ENCODE measurements around the gene SLC6A17.

The SLC6A17 gene

DNA sequence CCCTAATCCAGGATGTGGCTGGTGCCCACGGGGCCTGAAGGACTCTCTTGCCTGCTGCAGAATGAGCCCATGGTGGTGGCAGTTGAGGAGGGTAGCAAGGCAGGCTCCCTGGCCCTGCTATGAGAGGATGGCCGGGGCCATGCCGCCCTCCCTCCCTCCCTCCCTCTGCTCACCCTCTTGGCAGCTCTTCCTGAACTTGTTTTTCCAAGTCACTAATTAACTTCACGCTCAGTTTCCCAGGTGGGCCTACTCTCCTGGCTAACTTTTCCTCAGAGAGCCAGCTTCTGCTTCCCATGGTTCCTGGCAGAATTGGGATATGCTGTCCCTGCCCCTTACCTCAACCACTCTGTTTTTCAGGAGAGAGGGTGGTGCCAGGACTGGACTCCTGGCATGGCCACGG is 70.0 kb downstream of the SLC6A17 start:
- H4K20me1 ChIP-seq (ENCODE audit: insufficient read depth, low read length, poor library complexity, severe bottlenecking), result no peaks in the 10 kb centered on the region
- H3K4me2 ChIP-seq (ENCODE audit: low read depth, low read length, poor library complexity, severe bottlenecking), result no peak overlapping the region
- H3K79me2 ChIP-seq (ENCODE audit: insufficient read depth, low read length), result no peaks in the 10 kb centered on the region
- no peak overlapping the region for H3K4me3 ChIP-seq (ENCODE audit: low read length, poor library complexity, severe bottlenecking)
- H3K9ac ChIP-seq (ENCODE audit: low read depth, low read length, poor library complexity, severe bottlenecking), result no peak overlapping the region
- H3K4me1 ChIP-seq (ENCODE audit: insufficient read depth, low read length, poor library complexity, severe bottlenecking), result no peaks in the 10 kb centered on the region
- TF ChIP-seq, protein P1, sequence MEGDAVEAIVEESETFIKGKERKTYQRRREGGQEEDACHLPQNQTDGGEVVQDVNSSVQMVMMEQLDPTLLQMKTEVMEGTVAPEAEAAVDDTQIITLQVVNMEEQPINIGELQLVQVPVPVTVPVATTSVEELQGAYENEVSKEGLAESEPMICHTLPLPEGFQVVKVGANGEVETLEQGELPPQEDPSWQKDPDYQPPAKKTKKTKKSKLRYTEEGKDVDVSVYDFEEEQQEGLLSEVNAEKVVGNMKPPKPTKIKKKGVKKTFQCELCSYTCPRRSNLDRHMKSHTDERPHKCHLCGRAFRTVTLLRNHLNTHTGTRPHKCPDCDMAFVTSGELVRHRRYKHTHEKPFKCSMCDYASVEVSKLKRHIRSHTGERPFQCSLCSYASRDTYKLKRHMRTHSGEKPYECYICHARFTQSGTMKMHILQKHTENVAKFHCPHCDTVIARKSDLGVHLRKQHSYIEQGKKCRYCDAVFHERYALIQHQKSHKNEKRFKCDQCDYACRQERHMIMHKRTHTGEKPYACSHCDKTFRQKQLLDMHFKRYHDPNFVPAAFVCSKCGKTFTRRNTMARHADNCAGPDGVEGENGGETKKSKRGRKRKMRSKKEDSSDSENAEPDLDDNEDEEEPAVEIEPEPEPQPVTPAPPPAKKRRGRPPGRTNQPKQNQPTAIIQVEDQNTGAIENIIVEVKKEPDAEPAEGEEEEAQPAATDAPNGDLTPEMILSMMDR (conservative IDR thresholded peaks at IDR 0.05; ENCODE audit: low read length), result no peak
- no peak for TF ChIP-seq EZH2phosphoT487 (IDR thresholded peaks at IDR 0.05; ENCODE audit: borderline replicate concordance)
- H3K27me3 ChIP-seq (ENCODE audit: insufficient read depth, low read length, poor library complexity, severe bottlenecking), result no peaks in the 10 kb centered on the region
- H2AFZ ChIP-seq (ENCODE audit: low read length), result no peak overlapping the region
- H3K36me3 ChIP-seq (ENCODE audit: insufficient read depth, low read length), result no peaks in the 10 kb centered on the region; the same call in 1 of the 2 replicates
- H3K9me3 ChIP-seq (ENCODE audit: insufficient read depth, low read depth, low read length), result no peaks in the 10 kb centered on the region
- no peaks in the 10 kb centered on the region for H3F3A ChIP-seq (ENCODE audit: low read depth)
- no peaks in the 10 kb centered on the region for H3K9me2 ChIP-seq (replicated peaks; ENCODE audit: low read depth, low read length)

- Histone ChIP-seq H3K9me2 (replicated peaks; ENCODE audit: low read depth, low read length) (no peaks in the 10 kb centered on the region), H4K20me1 (ENCODE audit: insufficient read depth, low read length, poor library complexity, severe bottlenecking) (no peaks in the 10 kb centered on the region), H3K27me3 (ENCODE audit: insufficient read depth, low read length, poor library complexity, severe bottlenecking) (no peaks in the 10 kb centered on the region), H2AFZ (ENCODE audit: low read length) (no peak overlapping the region), H3K9ac (ENCODE audit: low read depth, low read length, poor library complexity, severe bottlenecking) (no peak overlapping the region), H3F3A (ENCODE audit: low read depth) (no peaks in the 10 kb centered on the region), H3K4me3 (ENCODE audit: low read length, poor library complexity, severe bottlenecking) (no peak overlapping the region), H3K9me3 (ENCODE audit: insufficient read depth, low read depth, low read length) (no peaks in the 10 kb centered on the region), H3K36me3 (ENCODE audit: insufficient read depth, low read length) (no peaks in the 10 kb centered on the region; the same call in 1 of the 2 replicates), H3K4me1 (ENCODE audit: insufficient read depth, low read length, poor library complexity, severe bottlenecking) (no peaks in the 10 kb centered on the region), H3K79me2 (ENCODE audit: insufficient read depth, low read length) (no peaks in the 10 kb centered on the region), H3K4me2 (ENCODE audit: low read depth, low read length, poor library complexity, severe bottlenecking) (no peak overlapping the region)
- TF ChIP-seq, protein P1 (conservative IDR thresholded peaks at IDR 0.05; ENCODE audit: low read length), result no peak
- no peak for TF ChIP-seq EZH2phosphoT487 (IDR thresholded peaks at IDR 0.05; ENCODE audit: borderline replicate concordance)
These were observed 70.8 kb downstream of the SLC6A17 start for GRCh38 chr1:110221119-110221518.

- H3F3A ChIP-seq (ENCODE audit: low read depth), result no peaks in the 10 kb centered on the region
- no peak overlapping the region for H3K4me3 ChIP-seq (ENCODE audit: low read length, poor library complexity, severe bottlenecking)
- H3K27me3 ChIP-seq (ENCODE audit: insufficient read depth, low read length, poor library complexity, severe bottlenecking), result no peaks in the 10 kb centered on the region
- H3K79me2 ChIP-seq (ENCODE audit: insufficient read depth, low read length), result no peaks in the 10 kb centered on the region
- no peak overlapping the region for H3K9ac ChIP-seq (ENCODE audit: low read depth, low read length, poor library complexity, severe bottlenecking)
- H3K4me2 ChIP-seq (ENCODE audit: low read depth, low read length, poor library complexity, severe bottlenecking), result no peak overlapping the region
- H3K36me3 ChIP-seq (ENCODE audit: insufficient read depth, low read length), result no peaks in the 10 kb centered on the region; the same call in 1 of the 2 replicates
- H3K9me3 ChIP-seq (ENCODE audit: insufficient read depth, low read depth, low read length), result no peaks in the 10 kb centered on the region
- H2AFZ ChIP-seq (ENCODE audit: low read length), result no peak overlapping the region
- TF ChIP-seq, protein P1 (conservative IDR thresholded peaks at IDR 0.05; ENCODE audit: low read length), result no peak
- TF ChIP-seq EZH2phosphoT487 (IDR thresholded peaks at IDR 0.05; ENCODE audit: borderline replicate concordance), result no peak
- H4K20me1 ChIP-seq (ENCODE audit: insufficient read depth, low read length, poor library complexity, severe bottlenecking), result no peaks in the 10 kb centered on the region
- H3K4me1 ChIP-seq (ENCODE audit: insufficient read depth, low read length, poor library complexity, severe bottlenecking), result no peaks in the 10 kb centered on the region
- H3K9me2 ChIP-seq (replicated peaks; ENCODE audit: low read depth, low read length), result no peaks in the 10 kb centered on the region
These were observed 72.8 kb downstream of the SLC6A17 start for GRCh38 chr1:110223127-110223526.
